ENCODE results near the gene KRTAP5-1.
"Not testable (repeated sequence)": the region's sequence is repeated elsewhere in the genome, so short reads cannot be mapped to it uniquely, and the experiment has no call there.

The KRTAP5-1 gene

DNA sequence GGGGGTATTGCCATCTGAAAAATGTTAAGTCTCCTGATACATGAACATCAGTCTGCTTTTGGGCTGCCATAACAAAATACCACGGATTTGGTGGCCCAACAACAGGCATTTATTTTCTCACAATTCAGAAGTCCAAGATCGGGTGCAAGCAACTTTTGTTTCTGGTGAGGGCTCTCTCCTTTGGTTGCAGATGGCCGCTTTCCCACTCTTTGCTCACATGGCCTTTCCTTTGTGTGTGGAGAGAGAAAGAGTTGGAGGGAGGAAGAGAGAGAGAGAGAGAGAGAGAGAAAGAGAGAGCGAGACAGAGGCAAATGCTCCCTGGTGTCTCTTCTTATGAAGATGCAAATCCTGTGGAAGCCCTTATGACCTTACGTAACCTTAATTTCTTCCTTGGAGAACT lies 15.5 kb upstream of the KRTAP5-1 start:
- no peak for DNase-seq

GRCh38 chr11:1598816-1599215 lies 13.7 kb upstream of the KRTAP5-1 start:
- no peak for DNase-seq

DNA sequence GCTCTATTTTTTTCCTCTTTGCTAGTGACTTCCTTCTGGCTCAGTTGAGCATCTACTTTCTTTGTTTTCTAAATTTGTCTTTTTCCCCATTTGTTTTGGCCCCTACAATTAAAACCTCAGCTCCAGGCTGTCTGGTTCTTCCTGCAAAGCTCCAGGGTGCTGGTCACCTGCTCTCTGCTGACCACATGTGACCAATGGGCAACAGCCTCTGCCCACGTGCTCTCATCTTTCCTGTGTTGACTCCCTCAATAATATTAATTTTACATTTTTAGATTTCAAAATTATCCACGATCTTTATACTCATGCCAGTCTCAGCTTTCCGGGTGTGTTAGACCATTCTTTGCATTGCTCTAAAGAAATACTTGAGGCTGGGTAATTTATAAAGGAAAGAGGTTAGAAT lies 13.3 kb upstream of the KRTAP5-1 start:
- DNase-seq: not testable (repeated sequence)

- no peak for DNase-seq
These were observed 12.9 kb upstream of the KRTAP5-1 start, which contains the start of gene KRTAP5-2 for GRCh38 chr11:1597994-1598380. Gene KRTAP5-2 (minus strand): TSS chr11:1598294. CDS start chr11:1598250, 44 bp downstream.

GRCh38 chr11:1597331-1597993 lies 12.4 kb upstream of the KRTAP5-1 start:
- no peak for DNase-seq

GRCh38 chr11:1596576-1597121 lies 11.6 kb upstream of the KRTAP5-1 start:
- DNase-seq: not testable (repeated sequence)

- DNase-seq: not testable (repeated sequence)
These were observed 11.0 kb upstream of the KRTAP5-1 start for GRCh38 chr11:1595994-1596575.

DNA sequence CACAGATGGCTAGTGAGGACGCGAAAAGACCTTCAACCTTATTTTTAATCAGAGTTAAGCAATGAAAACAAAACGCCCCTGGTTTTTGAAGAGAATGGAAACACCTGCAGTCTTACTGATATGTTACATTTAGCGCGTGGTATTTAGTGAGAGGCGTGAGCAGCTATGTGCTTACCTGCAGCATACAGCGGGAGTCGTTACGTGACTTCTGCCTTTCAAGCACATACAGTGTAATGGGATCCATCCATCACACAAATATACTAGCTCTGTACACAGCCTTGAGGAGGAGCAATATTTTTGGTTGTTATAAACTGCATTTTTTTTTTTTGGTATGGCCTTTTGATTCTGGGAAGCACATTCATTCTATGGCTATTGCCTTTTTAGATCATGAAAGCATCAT lies 7.5 kb upstream of the KRTAP5-1 start:
- DNase-seq: no peak

DNA sequence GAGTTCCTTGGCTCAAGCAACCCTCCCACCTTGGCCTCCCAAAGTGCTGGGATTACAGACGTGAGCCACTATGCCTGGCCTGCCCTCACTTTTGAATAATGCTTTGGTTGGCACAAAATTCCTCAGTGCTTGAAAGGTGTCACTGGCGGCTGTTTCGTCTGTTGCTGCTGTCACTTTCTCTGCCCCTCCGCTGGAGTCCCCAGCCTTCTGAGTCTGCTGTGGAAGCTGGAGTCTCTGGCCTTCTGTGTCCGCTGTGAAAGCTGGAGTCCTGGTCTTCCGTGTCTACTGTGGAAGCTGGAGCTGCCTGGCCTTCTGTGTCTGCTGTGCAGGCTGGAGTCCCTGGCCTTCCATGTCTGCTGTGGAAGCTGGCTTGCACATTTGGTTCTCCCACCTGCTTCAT lies 4.9 kb upstream of the KRTAP5-1 start:
- no peak for DNase-seq

GRCh38 chr11:1589191-1589963 lies 4.3 kb upstream of the KRTAP5-1 start:
- DNase-seq: not testable (repeated sequence)

- DNase-seq: no peak
These were observed 1.6 kb upstream of the KRTAP5-1 start for GRCh38 chr11:1586699-1587098.

GRCh38 chr11:1582909-1583308 lies 2.2 kb downstream of the KRTAP5-1 start:
- DNase-seq: not testable (repeated sequence)

DNA sequence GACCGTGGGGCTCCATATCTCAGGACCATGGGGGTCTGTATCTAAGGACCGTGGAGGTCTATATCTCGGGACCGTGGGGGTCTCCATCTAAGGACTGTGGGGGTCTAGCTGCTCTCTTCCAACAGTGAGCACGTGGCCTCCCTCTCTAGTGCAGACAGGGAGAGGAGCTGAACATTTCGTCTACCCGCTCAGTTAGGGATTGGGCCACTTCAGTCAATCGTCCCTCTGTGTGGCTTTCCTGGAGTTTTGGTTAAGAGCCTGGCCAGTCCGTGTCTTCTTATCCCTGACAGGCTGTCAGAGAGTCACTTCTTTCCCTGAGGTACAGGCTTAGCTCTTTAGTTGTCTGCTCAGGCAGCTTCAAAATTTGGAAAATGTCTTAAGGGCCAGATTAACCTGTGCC lies 3.1 kb downstream of the KRTAP5-1 start:
- DNase-seq: no peak

DNA sequence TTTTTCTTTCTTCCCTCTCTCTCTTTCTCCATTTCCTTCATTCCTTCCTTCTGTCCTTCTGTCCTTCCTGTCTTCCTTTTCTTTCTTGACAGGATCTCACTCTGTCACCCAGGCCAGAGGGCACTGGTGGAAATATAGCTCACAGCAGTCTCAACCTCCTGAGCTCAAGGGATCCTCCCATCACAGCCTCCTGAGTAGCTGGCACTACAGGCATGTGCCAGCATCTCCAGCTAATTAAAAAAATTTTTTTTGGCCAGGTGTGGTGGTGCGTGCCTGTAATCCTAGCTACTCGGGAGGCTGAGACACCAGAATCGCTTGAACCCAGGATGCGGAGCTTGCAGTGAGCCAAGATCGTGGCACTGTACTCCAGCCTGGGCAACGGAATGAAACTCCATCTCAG lies 8.3 kb downstream of the KRTAP5-1 start:
- no peak for DNase-seq

GRCh38 chr11:1575756-1576155 lies 9.3 kb downstream of the KRTAP5-1 start:
- not testable (repeated sequence) for DNase-seq

DNA sequence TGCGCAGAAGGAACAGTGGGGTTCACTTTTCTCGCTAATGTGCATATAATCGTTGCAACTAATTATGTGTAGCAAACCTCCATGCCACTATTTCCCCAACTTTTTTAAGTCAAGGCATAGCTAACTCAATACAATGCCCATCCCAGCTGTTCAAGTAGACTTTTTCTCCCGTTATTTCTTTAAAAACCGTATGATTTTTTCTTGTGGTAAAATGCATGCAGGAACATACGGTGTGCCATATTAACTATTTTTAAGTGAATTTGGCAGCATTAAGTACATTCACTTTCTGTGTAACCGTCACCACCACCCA lies 10.2 kb downstream of the KRTAP5-1 start:
- no peak for DNase-seq

GRCh38 chr11:1574238-1574932 lies 10.7 kb downstream of the KRTAP5-1 start:
- DNase-seq: peak; percentile 85

DNA sequence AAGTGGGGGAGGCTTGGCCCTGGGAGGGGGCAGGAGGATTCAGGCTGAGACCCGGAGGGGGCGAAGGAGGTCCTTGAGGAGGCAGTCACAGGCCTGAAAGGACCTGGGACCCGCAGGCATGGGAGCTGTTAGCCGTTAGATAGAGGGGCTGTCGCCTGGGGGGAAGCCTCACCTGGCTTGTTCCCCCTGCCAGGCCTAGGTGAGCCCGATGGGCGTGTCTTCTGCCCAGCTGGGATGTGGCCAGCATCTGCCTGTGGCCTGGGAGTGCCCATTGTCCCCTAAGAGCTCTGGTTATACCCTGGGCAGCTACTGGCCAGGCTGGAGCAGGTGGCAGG lies 11.2 kb downstream of the KRTAP5-1 start:
- DNase-seq: no peak

- peak; percentile 72 for DNase-seq
These were observed 11.8 kb downstream of the KRTAP5-1 start for GRCh38 chr11:1573077-1573902.

GRCh38 chr11:1572197-1573076 lies 12.6 kb downstream of the KRTAP5-1 start, which contains the start of gene DUSP8:
Gene DUSP8 (minus strand): TSS chr11:1572271. CDS start chr11:1565826, 6,445 bp downstream.
- DNase-seq: peak; percentile 94

DNA sequence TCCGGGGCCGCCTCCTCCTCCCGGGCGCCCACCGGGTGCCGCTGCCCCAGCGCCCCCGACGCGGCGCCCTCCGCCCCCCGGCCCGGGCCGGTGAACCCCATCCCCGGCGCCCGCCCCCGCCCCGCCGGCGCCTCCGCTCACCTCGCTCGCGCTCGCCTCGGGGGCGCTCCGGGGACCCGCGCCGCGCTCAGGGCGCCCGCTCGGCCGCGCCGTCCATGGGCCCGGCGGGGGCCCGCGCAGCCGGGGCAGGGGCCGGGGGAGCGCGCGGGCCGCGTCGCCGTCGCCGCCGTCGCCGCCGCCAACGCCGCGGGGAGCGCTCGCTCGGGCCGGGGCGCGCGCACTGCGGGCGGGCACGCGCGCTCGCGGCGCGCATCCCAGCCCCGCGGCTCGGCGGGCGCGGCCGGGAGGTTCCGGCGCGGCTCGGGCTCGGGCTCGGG lies 13.3 kb downstream of the KRTAP5-1 start:
- DNase-seq: no peak

Data from activated CD8-positive, alpha-beta memory T cell treated with anti-CD3 and anti-CD28 coated beads for 24 hours (primary cell).